HG03064 (cell line): Measurements from ENCODE around the gene TDO2.
A peak's percentile ranks its signal among the peaks of the same experiment; 100 is the strongest.
"Not testable (repeated sequence)": the region's sequence is repeated elsewhere in the genome, so short reads cannot be mapped to it uniquely, and the experiment has no call there.

ENCODE experiments used
- ATAC-seq: cut with Tn5 transposase; IDR thresholded peaks from one replicate; pipeline ENCODE4 v1.9.1; 2021; ENCODE audit warnings: low read depth; ENCODE audit not compliant: unreplicated experiment

TDO2 gene

DNA sequence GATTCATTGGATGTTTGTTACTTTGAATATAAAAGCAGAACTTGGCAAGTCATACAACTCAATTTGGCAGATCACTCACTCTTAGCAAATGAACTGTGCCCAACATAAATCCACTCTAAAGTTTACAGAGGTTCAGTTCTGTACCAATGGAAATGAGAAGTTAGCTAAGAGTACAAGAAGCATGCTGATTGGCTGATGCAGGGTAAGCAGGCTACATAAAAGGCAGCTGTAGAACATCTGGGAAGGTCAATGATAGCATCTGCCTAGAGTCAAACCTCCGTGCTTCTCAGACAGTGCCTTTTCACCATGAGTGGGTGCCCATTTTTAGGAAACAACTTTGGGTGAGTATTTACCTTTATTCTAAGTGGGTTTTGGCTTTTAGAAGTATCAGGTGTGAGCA lies at the start of gene TDO2:
Gene TDO2 (plus strand): TSS at position 244 of the 400 bp plus-strand sequence. CDS start 63 bp downstream, at position 307.
- no peak for ATAC-seq

GRCh38 chr4:155854582-155855226 lies 48.8 kb upstream of the TDO2 start:
- no peak for ATAC-seq

DNA sequence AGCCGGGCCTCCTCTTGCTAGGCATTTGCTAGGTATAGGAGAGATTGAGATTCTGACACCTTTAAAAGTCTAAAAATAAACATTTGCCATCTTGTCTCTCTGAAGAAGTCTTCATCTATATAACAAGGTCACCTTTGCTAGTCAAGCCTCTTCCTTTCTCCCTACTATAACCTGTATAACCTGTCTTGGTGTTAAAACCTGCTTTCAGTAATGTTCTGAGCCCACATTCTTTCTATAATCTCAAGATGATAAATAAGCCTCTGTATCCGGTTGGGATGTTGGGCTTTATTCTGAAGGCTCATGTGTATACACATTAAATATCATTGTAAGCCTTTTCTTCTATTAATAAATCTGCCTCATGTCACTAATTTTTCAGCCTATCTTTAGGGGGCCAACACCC lies 47.6 kb upstream of the TDO2 start:
- ATAC-seq: no peak

GRCh38 chr4:155866177-155866576 lies 37.3 kb upstream of the TDO2 start, which contains the start of gene ASIC5:
TSS of gene ASIC5 (minus strand) at chr4:155866277. CDS start at chr4:155866226, 51 bp downstream.
- no peak for ATAC-seq

GRCh38 chr4:155875878-155876277 lies 27.6 kb upstream of the TDO2 start:
- no peak for ATAC-seq

- no peak for ATAC-seq
Measured at GRCh38 chr4:155877971-155878370, 25.5 kb upstream of the TDO2 start.

DNA sequence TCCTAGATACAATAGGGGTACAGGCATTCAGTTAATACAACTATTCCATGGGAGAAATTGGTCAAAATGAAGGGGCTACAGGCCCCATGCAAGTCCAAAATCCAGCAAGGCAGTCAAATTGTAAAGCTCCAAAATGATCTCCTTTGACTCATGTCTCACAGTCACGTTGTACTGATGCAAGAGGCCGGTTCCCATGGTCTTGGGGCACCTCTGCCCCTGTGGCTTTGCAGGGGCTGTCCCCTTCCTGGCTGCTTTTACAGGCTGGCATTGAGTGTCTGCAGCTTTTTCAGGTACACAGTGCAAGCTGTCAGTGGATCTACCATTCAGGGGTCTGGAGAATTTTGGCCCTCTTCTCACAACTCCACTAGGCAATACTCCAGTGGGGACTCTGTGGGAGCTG lies 24.9 kb upstream of the TDO2 start:
- no peak for ATAC-seq

GRCh38 chr4:155879767-155880166 lies 23.7 kb upstream of the TDO2 start:
- no peak for ATAC-seq

DNA sequence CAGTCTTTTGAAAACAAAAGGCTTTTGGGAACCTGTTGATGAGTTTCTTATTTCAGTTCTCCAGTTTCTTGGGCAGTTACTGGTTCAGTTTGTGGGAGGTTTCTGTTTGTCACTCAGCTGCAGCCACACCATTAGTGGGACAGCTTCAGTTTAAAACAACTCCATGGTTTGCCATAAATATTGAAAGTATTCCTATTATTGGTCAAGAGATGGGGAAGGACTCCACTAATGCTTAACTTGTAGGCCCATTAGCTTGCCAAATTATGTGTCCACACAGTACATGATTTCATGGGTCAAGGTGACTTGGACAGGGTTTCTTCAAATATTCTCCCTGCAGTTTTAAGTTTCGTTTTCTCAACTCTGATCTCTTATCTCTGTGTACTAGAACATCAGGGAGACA lies 21.9 kb upstream of the TDO2 start:
- ATAC-seq: no peak

GRCh38 chr4:155883895-155884294 lies 19.6 kb upstream of the TDO2 start:
- ATAC-seq: no peak

- no peak for ATAC-seq
Measured at GRCh38 chr4:155885666-155886065, 17.8 kb upstream of the TDO2 start.

DNA sequence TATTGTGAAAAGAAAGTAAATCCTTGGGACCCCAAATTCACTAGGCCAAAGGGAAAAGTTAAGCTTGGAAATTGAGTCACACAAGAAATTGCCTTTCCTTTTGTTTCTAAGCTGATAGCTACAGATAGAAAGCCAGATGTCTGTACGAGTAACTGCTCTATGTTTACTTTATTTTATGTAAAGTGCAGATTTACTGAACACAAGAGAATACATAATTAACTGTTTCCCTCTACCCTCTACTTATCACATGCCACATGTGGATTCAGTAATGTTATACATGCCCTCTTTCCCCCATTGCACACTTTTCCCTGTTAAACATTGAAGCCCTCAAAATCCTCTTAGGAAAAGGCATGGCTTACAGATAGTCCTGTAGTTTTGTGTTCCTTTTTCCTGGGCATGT lies 16.5 kb upstream of the TDO2 start:
- ATAC-seq: no peak

GRCh38 chr4:155887847-155888570 lies 15.5 kb upstream of the TDO2 start:
- ATAC-seq: no peak

DNA sequence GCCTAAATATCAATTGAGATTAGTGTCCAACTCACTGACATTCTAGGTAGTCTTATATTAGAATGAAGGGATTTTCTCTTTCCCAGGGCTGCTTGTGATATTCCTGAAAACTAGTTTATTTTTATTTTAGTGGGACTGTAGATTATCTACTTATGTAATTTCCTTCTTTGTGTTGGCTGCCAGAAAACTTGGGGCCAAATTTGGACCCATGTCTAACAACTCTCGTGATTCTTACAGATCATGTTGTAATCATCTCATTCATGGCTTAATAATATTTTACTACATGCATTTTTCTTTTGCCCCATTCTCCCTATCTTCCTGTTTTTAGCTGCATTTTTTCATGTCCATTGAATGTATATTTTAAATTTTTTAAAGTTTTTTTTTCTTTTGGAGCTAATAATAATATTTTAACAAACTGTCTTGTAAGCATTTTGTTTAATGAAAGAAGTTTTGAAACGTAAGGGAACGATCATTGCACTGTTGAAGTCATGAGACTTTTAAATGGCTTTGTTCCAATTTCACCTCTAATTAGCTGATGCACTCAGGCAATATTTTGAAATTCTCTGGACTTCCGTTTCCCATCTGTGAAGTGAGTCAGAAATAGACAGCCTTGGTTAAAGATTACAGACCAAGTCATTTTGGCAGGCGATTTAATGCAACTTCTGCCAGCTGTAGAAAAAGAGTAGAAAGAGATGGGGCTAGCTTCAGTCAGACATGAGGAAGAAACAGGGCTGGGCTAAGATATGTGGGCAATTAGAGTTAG lies 14.3 kb upstream of the TDO2 start:
- ATAC-seq: peak; percentile 98

GRCh38 chr4:155889946-155890345 lies 13.6 kb upstream of the TDO2 start:
- ATAC-seq: no peak

DNA sequence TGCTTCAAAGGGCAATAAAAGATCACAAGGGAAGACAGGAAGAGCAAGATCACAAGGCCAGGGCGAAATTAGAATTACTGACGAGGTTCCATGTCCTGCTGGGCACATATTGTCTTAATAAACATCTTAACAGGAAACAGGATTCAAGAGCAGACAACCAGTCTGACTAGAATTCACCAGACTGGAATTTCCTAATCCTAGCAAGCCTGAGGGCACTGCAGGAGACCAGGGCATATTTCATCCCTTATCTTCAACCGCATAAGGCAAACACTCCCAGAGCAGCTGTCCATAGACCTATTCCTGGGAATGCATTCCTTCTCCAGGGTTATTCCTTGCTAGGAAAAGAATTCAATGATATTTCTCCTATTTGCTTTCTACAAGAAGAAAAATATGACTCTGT lies 12.4 kb upstream of the TDO2 start:
- ATAC-seq: no peak

GRCh38 chr4:155898371-155898770 lies 5.1 kb upstream of the TDO2 start:
- not testable (repeated sequence) for ATAC-seq

- no peak for ATAC-seq
Measured at GRCh38 chr4:155899891-155900290, 3.6 kb upstream of the TDO2 start.

DNA sequence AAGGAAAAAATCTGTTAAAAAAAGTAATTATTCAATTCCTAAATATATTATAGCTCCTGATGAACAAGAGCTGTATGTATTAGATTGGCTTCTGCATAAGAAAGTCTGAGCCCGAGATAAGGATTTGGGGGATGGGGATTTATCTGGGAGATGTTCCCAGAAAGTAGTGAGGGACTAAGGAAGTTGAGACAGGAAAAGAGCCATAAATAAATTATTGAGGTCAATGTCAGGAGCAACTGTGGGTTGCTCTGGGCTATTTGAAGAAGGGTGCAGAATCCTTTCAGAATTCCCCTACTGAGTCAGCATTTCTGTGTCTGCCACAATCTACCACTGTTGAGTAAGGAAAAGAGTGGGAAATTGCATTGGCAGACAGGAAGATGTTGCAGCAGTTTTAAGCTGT lies 3.1 kb upstream of the TDO2 start:
- no peak for ATAC-seq

DNA sequence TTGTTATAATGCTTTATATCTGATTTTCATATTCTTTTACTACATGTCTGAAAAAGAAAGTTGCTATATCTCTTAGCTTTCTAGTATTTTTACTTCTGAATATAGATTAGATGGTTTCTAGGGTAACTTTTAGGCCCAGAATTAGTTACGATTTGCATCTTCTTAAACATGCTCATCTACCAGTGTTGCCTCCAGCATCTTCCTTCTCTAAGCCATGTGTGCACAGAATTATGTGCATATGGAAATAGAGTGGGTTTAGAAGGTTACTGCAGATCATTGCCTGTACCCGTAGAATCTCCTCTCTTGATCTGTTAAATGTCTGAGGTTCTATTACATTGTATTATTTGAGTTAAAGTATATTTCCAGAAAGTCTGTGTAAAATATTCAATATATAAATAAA lies 2.5 kb upstream of the TDO2 start:
- ATAC-seq: no peak

DNA sequence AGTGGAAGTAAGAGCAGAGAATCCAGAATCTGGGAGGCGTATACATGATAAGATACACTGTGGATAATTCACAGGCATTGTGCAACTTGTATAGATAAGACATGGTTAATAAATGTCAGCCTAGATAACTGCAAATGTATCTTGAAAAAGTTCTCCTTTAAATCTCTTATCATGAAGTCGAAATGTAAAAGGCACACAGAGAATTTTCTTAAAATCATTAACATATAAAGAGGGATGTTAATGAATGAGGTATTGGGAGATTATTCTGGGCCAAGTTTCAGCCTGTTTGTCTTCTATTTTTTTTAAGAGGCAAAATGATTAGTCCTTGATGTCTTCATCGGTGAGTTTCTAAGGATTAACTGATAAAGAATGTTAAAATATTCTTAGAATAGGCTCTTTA lies 835 bp downstream of the TDO2 start:
- ATAC-seq: no peak
